ENCODE data around the gene RFFL.

DNA sequence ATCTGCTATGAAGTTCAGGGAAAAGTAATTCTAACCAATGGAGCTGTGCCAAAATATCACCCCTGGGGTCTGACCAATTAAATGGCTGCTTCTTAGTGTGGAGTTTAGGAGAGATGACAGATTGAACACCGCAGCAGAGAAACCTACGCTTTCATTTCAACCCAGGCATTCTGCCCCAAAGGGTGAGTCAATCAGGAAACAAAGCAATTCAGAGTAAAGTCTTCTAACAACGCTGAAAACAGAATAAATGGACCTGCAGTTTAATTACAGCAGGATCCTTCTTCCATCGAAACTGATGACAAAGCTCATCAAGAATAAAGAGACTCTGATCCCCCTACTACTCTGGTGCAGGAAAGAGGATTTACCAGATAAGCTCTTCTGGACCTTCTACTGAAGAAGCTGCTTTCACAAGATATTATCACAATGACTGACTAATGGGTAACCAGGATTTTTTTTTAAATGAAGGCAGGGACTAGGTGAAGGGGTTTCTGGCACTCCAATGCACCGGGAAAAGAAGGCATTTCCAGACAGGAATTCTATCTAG lies 16.7 kb downstream of the RFFL start:
- no peak for TF ChIP-seq CTCF (IDR thresholded peaks at IDR 0.05)
- TF ChIP-seq POLR2A (IDR thresholded peaks at IDR 0.05), result no peak
